Right forelimb (tissue), 1 donor: ENCODE measurements around the gene TBX3.
"Not testable (repeated sequence)": the region's sequence is repeated elsewhere in the genome, so short reads cannot be mapped to it uniquely, and the experiment has no call there.

Experiments
- DNase-seq: peaks from one replicate; pipeline ENCODE4 v3.0.0-alpha.2; 2018

Gene TBX3

GRCh38 chr12:114684098-114684869 lies at the start of gene TBX3:
TBX3 (minus strand) TSS chr12:114684175; CDS start chr12:114683200, 975 bp downstream.
- peak; percentile 96 for DNase-seq

DNA sequence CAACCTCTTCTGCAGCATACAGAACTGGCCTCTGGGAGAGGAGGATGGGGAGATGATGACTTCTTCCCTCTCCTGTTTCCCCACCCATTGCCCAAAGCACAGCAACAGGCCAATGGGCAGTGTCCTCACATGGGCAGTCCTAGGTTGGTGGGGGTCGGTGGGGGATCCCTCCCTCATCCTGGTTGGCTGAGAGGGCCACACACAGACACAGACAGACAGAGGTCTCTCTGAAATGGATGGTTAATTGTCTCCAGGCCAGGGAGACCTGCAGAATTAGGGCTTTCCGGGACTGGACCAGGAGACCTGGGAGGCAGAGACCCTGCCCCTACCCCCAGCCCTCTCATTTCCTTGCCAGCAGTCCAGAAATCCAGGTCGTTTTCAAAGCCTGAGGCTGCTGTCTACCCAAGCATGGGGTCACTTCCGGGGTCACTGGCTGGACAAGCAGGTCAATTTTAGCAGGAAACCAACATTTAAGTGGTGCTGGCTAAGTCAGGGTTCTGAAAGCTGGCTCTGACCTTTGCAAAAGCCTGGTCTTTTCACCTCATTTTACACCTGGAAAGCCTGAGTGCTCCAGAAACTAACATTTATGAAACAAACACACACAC lies 48.6 kb upstream of the TBX3 start:
- DNase-seq: no peak

- DNase-seq: no peak
Measured at GRCh38 chr12:114729731-114730130, 45.8 kb upstream of the TBX3 start.

- no peak for DNase-seq
Measured at GRCh38 chr12:114726092-114726710, 42.2 kb upstream of the TBX3 start.

GRCh38 chr12:114722176-114722575 lies 38.2 kb upstream of the TBX3 start:
- DNase-seq: not testable (repeated sequence)

DNA sequence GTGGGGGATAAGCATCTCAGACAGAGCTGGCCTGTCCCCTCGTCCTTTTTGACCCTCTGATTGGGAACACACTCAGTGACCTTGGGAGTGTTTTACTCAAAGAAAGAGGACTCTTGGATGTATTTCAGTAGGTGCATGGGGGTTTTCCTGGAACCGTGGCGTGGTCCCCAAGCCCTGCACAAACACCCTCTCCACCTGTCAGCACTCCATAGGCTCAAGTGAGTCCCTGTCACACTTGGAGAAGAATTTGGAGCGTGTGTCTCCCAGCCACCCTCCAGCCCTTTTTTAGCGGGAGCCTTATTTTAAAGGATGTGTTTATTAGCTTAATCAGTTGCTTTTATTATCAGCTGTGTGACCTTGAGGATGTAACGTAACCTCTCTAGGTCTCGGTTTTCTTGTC lies 37.3 kb upstream of the TBX3 start:
- no peak for DNase-seq

GRCh38 chr12:114713466-114714215 lies 29.7 kb upstream of the TBX3 start:
- no peak for DNase-seq

GRCh38 chr12:114711689-114712152 lies 27.7 kb upstream of the TBX3 start:
- DNase-seq: no peak

GRCh38 chr12:114710151-114710550 lies 26.2 kb upstream of the TBX3 start:
- DNase-seq: no peak

- DNase-seq: no peak
Measured at GRCh38 chr12:114709112-114709511, 25.1 kb upstream of the TBX3 start.

GRCh38 chr12:114708598-114708997 lies 24.6 kb upstream of the TBX3 start:
- DNase-seq: not testable (repeated sequence)

GRCh38 chr12:114704096-114704495 lies 20.1 kb upstream of the TBX3 start:
- DNase-seq: no peak

- DNase-seq: no peak
Measured at GRCh38 chr12:114703060-114703493, 19.1 kb upstream of the TBX3 start.

DNA sequence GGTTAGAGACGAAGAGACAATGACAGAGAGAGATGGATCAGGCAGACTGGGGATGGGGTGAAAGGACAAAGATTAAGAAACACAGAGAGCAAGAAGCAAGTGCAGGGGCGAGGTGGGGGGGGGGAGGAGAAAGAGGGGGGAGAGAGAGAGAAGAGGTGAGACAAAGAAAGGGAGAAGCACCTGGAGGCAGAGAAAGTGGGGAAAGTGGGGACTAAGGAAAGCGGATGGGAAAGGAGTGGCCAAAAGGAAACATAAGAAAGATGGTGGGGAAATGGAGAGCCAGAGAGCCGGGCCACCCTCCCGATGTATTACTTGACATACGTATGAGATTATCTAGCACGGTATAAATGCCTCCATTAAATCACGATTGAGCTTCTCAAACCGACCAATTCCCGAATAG lies 18.5 kb upstream of the TBX3 start:
- DNase-seq: no peak

- DNase-seq: no peak
Measured at GRCh38 chr12:114701553-114701952, 17.6 kb upstream of the TBX3 start.

DNA sequence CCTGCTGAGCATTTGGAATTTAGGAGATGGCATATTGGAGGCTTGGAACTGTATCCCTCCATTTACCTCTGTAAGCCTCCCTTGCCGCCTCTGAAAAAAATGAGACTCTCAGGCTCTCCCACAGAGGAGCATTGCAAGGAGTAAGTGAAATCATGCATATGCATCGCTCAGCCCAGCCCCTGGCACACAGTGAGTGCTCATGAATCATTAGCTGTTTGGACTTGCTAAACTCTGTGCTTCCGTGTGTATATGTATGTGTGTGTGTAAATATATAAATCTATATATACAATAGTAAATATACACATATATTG lies 17.1 kb upstream of the TBX3 start:
- DNase-seq: no peak

DNA sequence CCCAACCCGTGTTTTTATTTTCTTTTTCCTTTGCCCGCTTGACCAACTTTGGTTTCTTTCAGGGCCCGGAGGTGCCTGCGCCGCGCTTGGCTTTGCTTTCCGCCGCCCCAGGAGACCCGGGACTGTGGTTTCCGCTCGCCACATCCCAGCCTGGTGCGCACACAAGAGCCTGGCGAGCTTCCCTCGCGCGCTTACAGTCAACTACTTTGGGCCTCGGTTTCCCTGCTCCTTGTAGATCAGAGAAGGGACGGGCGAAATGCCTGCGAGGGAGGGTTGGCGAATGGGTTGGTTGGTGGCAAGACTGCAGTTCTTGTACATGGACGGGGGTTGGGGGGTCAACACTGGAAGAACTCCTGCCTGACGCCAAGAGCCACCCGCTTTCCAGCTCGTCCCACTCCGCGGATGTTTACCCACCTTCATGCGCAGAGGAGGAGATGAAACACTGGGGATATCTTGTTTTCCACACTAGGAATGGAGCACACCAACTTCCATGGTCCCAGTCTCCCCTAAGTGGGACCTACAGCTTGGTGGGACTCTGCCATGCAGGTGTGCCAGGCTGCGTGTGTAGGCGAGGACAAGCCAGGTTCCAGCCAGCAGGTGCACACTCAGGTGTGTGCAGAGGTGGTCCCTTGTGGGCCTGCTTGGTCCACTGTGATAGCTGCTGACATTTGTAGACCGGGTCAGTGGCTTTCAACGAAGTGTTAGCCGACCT lies 16.6 kb upstream of the TBX3 start:
- no peak for DNase-seq

DNA sequence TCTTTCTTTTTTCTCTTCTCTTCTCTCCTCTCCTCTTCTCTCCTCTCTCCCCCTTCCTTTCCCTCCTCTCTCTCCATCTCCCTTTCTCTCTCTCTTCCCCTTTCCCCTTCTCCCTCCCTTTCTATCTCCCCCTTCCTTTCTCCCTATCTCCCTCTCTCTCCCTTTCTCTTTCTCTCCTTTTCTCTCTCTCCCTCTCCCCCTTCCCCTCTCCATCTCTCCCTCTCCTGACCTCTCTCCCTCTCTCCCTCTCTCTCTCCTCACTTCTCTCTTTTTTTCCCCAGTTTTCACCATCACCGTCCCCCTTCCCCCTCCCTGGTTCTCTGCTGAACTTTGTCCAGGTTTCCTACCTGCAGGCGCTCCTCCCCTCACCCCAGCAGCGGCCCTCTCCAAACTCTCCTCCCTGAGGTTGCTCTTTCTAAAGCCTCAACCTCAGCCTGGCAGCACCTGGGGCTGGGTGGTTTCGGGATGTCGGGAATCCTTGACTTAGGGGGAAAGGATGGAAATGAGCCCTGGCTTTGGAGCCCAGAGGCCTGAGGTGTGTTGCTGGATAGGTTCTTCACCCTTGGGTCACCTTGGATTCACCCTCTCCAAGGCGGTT lies 14.7 kb upstream of the TBX3 start:
- no peak for DNase-seq

GRCh38 chr12:114697741-114698565 lies 14.0 kb upstream of the TBX3 start:
- peak; percentile 70 for DNase-seq

DNA sequence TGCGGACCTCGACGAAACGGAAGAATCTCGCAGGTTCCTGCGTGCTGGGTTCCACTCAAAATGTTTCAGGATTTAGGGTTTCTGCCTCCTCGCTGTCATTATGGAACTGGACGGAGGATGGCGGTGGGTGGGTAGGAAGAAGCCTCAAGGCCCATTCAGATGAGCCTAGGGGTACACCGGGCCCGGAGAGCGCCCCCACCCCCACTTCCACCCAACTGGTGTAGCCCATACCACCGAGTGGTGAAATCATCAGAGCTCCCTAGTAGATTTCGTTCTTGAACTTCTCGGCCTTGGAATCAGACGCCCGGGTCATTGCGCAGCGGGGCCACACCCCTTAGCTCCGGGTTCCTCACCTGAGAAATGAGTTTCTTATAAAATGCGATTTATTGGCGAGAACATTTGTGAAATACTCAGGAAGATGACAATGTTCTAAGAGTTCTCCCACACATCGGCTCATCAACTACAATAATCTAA lies 13.3 kb upstream of the TBX3 start:
- DNase-seq: no peak
